PC-9 (cell line): Measurements from ENCODE around the gene BSX.

ENCODE experiments used
- CTCF ChIP-seq: fragments of 200-600 bp; sonication (generic); conservative IDR thresholded peaks from 2 replicates; pipeline ENCODE4 v1.6.1; 2017; ENCODE audit warnings: mixed run types, antibody characterized with exemption, mild to moderate bottlenecking, moderate library complexity
- EZH2 ChIP-seq: fragments of 200-600 bp; sonication (generic); IDR thresholded peaks from 2 replicates; pipeline ENCODE4 v1.8.0; 2017; ENCODE audit warnings: antibody characterized with exemption, low read depth

GRCh38 chr11:122963961-122964360 lies 17.7 kb downstream of the BSX start:
- no peak for TF ChIP-seq CTCF
- TF ChIP-seq EZH2, result no peak
